Upper lobe of right lung (tissue), 1 donor: Measurements from ENCODE around the gene TMEM126B. TPM values are rescaled to one million over a fixed set of nuclear protein-coding genes. Genes with fewer than 3 reads are reported as not detected.
"Not testable (repeated sequence)": the region's sequence is repeated elsewhere in the genome, so short reads cannot be mapped to it uniquely, and the experiment has no call there.

ENCODE experiments used
- ATAC-seq: fragments of 200-7000 bp; cut with Tn5 transposase; one replicate; pipeline ENCODE4 v1.9.1; 2020; ENCODE audit warnings: mild to moderate bottlenecking, moderate library complexity
- DNase-seq: peaks from one replicate; pipeline ENCODE4 v3.0.0-alpha.2; 2020
- H3K27ac ChIP-seq: fragments of 200-600 bp; one replicate; pipeline ENCODE4 v1.8.0; 2022
- H3K27me3 ChIP-seq: fragments of 200-600 bp; one replicate; pipeline ENCODE4 v1.8.0; 2022; ENCODE audit warnings: mild to moderate bottlenecking
- H3K36me3 ChIP-seq: fragments of 200-600 bp; one replicate; pipeline ENCODE4 v1.8.0; 2022
- H3K4me1 ChIP-seq: fragments of 200-600 bp; one replicate; pipeline ENCODE4 v1.8.0; 2022
- H3K4me3 ChIP-seq: fragments of 200-600 bp; one replicate; pipeline ENCODE4 v1.8.0; 2022; ENCODE audit warnings: mild to moderate bottlenecking
- H3K9me3 ChIP-seq: fragments of 200-600 bp; one replicate; pipeline ENCODE4 v1.8.0; 2022
- intact Hi-C: fragments of 100-400 bp; cut with DNase I; formaldehyde crosslinking; loops from one replicate; pipeline ENCODE4 v1.11.0; 2022
- total RNA-seq: library from RNA; stranded (reverse); fragmentation: NEBNext Ultra II Directional; extraction: Animal tissue kit (Norgen Biotek cat#: 25700); gene quantifications from one replicate; pipeline ENCODE4 v1.2.1, GENCODE V29; 2021
- TF ChIP-seq, protein P1 (sequence below): fragments of 200-600 bp; IDR thresholded peaks from one replicate; pipeline ENCODE4 v1.8.0; 2022; ENCODE audit warnings: antibody characterized with exemption
- donor health status: DM: no; HTN: yes; CAD: no; lungs with severe emphysema.

The TMEM126B gene
- total RNA-seq, 1 donor from 2014 or later: 45.2 TPM

DNA sequence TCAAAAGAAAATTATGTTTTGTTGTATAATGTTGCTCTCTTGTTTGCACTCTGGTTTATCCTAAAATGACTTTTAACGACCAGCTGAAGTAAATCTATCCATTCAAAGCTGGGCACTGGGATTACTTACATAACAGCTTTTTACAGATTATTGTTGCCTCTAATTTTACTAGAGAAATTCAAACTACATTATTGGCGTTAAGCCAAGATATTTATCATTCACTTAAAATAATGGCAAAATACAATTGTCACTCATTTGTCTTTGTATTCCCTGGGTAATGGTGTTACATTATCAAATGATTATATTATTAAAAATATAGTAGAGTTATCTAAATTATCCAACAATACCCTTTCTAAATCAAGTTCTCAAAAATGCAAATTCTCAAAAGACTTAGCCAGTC lies 31.5 kb upstream of the TMEM126B start:
- Histone ChIP-seq H3K27me3 (no peaks in the 10 kb centered on the region), H3K27ac (no peak overlapping the region), H3K4me3 (no peak overlapping the region), H3K4me1 (no peaks in the 10 kb centered on the region), H3K9me3 (no peaks in the 10 kb centered on the region), H3K36me3 (no peaks in the 10 kb centered on the region)
- intact Hi-C loops: no loop called here
- ATAC-seq (no peak), DNase-seq (no peak)
- TF ChIP-seq, protein P1, sequence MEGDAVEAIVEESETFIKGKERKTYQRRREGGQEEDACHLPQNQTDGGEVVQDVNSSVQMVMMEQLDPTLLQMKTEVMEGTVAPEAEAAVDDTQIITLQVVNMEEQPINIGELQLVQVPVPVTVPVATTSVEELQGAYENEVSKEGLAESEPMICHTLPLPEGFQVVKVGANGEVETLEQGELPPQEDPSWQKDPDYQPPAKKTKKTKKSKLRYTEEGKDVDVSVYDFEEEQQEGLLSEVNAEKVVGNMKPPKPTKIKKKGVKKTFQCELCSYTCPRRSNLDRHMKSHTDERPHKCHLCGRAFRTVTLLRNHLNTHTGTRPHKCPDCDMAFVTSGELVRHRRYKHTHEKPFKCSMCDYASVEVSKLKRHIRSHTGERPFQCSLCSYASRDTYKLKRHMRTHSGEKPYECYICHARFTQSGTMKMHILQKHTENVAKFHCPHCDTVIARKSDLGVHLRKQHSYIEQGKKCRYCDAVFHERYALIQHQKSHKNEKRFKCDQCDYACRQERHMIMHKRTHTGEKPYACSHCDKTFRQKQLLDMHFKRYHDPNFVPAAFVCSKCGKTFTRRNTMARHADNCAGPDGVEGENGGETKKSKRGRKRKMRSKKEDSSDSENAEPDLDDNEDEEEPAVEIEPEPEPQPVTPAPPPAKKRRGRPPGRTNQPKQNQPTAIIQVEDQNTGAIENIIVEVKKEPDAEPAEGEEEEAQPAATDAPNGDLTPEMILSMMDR: no peak

DNA sequence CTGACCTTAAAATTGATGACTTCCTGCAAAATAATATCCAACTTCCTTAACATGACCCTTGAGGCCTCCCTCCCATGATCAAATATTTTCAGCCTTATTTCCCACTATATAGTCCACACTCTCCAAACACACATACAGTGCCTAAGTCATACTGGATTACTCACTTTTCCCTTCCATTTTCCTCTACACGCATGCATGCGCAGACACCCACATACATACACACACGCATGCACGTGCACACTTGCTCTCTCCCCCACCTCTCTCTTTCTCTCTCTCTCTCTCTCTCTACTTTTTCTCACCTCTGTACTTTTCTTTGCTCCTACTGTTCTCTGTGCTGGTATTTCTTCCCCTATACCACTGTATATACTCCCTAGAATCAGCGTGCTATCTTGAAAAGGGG lies 29.3 kb upstream of the TMEM126B start:
- no peak for ATAC-seq
- Histone ChIP-seq H3K4me3 (no peak overlapping the region), H3K27ac (no peak overlapping the region), H3K36me3 (no peaks in the 10 kb centered on the region), H3K4me1 (no peaks in the 10 kb centered on the region), H3K27me3 (no peaks in the 10 kb centered on the region), H3K9me3 (no peaks in the 10 kb centered on the region)
- no peak for DNase-seq
- intact Hi-C loops: no loop called here
- TF ChIP-seq, protein P1: no peak

DNA sequence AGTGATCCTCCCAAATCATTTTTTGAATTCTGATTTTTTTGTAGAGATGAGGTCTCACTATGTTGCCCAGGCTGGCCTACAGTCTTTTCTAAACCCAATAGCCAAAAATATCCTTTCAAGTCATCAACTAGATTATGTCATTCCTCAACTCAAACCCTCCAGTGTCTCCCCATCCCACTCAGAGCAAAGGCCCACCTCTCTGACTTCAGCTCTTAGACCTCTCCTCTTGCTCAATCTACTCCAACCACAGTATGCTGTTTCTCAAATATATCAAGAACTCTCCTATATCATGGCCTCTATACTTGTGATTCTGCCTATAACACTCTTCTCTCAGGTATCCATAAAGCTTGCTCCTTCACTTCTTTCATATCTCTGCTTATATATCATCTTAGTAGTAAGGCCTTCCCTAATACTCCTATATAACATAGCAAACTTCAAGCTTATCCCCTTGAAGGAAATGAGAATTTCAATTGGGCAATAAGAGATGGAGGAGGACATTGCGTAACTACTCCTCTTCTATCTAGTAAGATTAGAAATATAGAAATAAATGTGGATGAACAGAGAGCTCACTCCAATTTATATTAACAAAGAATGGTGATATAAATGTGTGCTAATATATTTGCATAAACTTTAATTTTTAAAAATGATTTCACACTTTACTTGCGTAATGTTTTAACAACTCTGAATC lies 25.7 kb upstream of the TMEM126B start:
- H3K4me3 ChIP-seq: no peak overlapping the region
- H3K27me3 ChIP-seq: no peaks in the 10 kb centered on the region
- H3K4me1 ChIP-seq: no peaks in the 10 kb centered on the region
- no peak for ATAC-seq
- intact Hi-C loops: no loop called here
- no peaks in the 10 kb centered on the region for H3K9me3 ChIP-seq
- TF ChIP-seq, protein P1: no peak
- H3K36me3 ChIP-seq: no peaks in the 10 kb centered on the region
- no peak overlapping the region for H3K27ac ChIP-seq
- DNase-seq: no peak

DNA sequence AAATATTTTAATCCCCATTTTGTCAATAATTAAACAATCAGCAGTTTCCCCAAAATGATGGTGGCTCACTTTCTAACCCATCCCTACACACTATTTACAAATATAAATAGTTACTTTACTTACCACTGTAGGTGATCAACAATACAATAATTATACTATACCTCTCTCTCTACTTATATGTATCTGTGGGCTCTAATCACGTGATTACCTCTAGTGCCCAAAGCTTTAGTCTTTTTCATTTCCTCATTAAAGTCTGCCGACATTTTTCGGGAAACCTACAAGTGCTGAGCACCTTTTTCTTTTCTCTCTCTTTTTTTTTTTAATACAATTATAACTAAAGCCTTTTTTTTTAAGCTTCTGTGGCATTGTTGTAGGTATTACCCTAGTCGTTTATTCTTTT lies 25.2 kb upstream of the TMEM126B start:
- DNase-seq: no peak
- TF ChIP-seq, protein P1: no peak
- intact Hi-C loops: no loop called here
- no peaks in the 10 kb centered on the region for H3K27me3 ChIP-seq
- H3K4me3 ChIP-seq: no peak overlapping the region
- ATAC-seq: no peak
- no peak overlapping the region for H3K27ac ChIP-seq
- no peaks in the 10 kb centered on the region for H3K4me1 ChIP-seq
- no peaks in the 10 kb centered on the region for H3K9me3 ChIP-seq
- H3K36me3 ChIP-seq: no peaks in the 10 kb centered on the region

DNA sequence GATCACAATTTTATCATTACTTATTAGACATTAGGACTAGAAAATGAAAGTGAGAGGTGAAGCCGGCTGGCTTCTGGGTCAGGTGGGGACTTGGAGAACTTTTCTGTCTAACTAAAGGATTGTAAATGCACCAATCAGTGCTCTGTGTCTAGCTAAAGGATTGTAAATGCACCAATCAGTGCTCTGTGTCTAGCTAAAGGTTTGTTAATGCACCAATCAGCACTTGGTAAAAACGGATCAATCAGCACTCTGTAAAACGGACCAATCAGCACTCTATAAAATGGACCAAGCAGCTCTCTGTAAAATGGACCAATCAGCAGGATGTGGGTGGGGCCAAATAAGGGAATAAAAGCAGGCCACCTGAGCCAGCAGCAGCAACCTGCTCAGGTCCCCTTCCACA lies 22.2 kb upstream of the TMEM126B start:
- DNase-seq, H3K4me3 ChIP-seq, ATAC-seq, H3K9me3 ChIP-seq, H3K27me3 ChIP-seq, H3K4me1 ChIP-seq, intact Hi-C loops, H3K36me3 ChIP-seq, H3K27ac ChIP-seq: not testable (repeated sequence)

DNA sequence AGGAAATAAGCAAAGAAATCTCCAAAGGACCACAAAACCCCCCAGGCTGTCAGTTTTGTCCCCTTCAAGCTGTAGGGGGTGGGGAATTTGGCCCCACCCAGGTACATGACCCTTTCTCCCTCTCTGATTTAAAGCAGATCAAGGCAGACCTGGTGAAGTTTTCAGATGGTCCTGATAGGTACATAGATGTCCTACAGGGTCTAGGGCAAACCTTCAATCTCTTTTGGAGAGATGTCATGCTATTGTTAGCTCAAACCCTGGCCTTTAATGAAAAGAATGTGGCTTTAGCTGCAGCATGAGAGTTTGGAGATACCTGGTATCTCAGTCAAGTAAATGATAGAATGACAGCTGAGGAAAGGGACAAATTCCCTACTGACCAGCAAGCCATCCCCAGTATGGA lies 19.8 kb upstream of the TMEM126B start:
- DNase-seq, H3K36me3 ChIP-seq, ATAC-seq, H3K27me3 ChIP-seq, H3K4me1 ChIP-seq, H3K27ac ChIP-seq, H3K9me3 ChIP-seq, H3K4me3 ChIP-seq, intact Hi-C loops: not testable (repeated sequence)

DNA sequence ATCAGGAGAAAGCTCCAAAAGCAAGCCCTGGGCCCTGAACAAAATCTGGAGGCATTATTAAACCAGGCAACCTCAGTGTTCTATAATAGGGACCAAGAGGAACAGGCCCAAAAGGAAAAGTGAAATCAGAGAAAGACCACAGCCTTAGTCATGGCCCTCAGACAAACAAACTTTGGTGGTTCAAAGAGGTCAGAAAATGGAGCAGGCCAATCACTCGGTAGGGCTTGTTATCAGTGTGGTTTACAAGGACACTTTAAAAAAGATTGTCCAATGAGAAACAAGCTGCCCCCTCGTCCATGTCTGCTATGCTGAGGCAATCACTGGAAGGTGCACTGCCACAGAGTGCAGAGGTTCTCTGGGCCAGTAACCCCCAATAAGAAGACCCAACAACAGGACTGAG lies 19.1 kb upstream of the TMEM126B start:
- H3K9me3 ChIP-seq, H3K27me3 ChIP-seq, H3K36me3 ChIP-seq, DNase-seq, H3K4me1 ChIP-seq, intact Hi-C loops, H3K4me3 ChIP-seq, ATAC-seq, H3K27ac ChIP-seq: not testable (repeated sequence)

DNA sequence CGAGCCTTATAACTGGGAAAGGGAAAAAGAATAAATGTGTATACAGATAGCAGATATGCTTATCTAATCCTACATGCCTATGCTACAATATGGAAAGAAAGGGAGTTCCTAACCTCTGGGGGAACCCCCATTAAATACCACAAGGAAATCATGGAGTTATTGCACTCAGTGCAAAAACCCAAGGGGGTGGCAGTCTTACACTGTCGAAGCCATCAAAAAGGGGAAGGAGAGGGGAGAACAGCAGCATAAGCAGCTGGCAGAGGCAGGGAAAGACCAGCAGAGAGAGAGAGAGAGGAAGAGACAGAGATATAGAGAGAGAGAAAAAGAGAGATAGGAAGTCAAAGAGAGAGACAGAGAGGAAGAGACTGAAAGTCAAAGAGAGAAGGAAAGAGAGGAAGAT lies 16.8 kb upstream of the TMEM126B start:
- H3K9me3 ChIP-seq, H3K36me3 ChIP-seq, H3K27me3 ChIP-seq, H3K4me1 ChIP-seq, H3K27ac ChIP-seq, ATAC-seq, intact Hi-C loops, H3K4me3 ChIP-seq, DNase-seq: not testable (repeated sequence)
